Neutrophil (primary cell): Measurements from ENCODE around the gene TMEM141.
"Not testable (repeated sequence)": the region's sequence is repeated elsewhere in the genome, so short reads cannot be mapped to it uniquely, and the experiment has no call there.

Experiments used
- H3K27ac ChIP-seq: fragments of 200-600 bp; sonication (generic); 2 replicates; pipeline ENCODE4 v1.5.1; 2016; ENCODE audit warnings: mild to moderate bottlenecking, moderate library complexity
- H3K27me3 ChIP-seq: fragments of 200-600 bp; sonication (generic); 2 replicates; pipeline ENCODE4 v1.6.0; 2016; ENCODE audit warnings: mild to moderate bottlenecking
- H3K36me3 ChIP-seq: fragments of 200-600 bp; sonication (generic); 2 replicates; pipeline ENCODE4 v1.5.1; 2017
- H3K4me1 ChIP-seq, 2 experiments: fragments of 200-600 bp in 1 of 2; sonication (generic) in 1 of 2; 1 replicate in 1 of 2; 2 replicates in 1 of 2; pipeline versions ENCODE4 v1.5.1 to v1.6.1; 2013 to 2016; ENCODE audit warnings: low read depth in 1 of 2, low read length in 1 of 2, mild to moderate bottlenecking in 1 of 2, moderate library complexity in 1 of 2; ENCODE audit not compliant: control insufficient read depth in 1 of 2, insufficient read depth in 1 of 2
- H3K4me3 ChIP-seq, 2 experiments: fragments of 200-600 bp in 1 of 2; sonication (generic) in 1 of 2; 1 replicate in 1 of 2; 2 replicates in 1 of 2; pipeline ENCODE4 v1.5.1; 2013 to 2016; ENCODE audit warnings: low read depth in 1 of 2, low read length in 1 of 2, mild to moderate bottlenecking in 1 of 2, moderate library complexity in 1 of 2
- H3K9me3 ChIP-seq: fragments of 200-600 bp; sonication (generic); 2 replicates; pipeline ENCODE4 v1.5.1; 2016
- CTCF ChIP-seq: fragments of 200-600 bp; sonication (generic); IDR thresholded peaks from 2 replicates; pipeline ENCODE4 v1.5.1; 2016; ENCODE audit warnings: antibody characterized with exemption

TMEM141 gene

GRCh38 chr9:136795000-136795348 lies 3.8 kb downstream of the TMEM141 start:
- no peak for TF ChIP-seq CTCF
- peak overlapping the region in 1 of 2 experiments; percentile 10 for H3K4me3 ChIP-seq
- peaks cover 51 to 69% of the 10 kb centered on the region in 2 experiments for H3K4me1 ChIP-seq
- H3K36me3 ChIP-seq: no peaks in the 10 kb centered on the region
- peak overlapping the region; percentile 61 for H3K27ac ChIP-seq
- H3K27me3 ChIP-seq: peaks cover 40% of the 10 kb centered on the region
- no peaks in the 10 kb centered on the region for H3K9me3 ChIP-seq

DNA sequence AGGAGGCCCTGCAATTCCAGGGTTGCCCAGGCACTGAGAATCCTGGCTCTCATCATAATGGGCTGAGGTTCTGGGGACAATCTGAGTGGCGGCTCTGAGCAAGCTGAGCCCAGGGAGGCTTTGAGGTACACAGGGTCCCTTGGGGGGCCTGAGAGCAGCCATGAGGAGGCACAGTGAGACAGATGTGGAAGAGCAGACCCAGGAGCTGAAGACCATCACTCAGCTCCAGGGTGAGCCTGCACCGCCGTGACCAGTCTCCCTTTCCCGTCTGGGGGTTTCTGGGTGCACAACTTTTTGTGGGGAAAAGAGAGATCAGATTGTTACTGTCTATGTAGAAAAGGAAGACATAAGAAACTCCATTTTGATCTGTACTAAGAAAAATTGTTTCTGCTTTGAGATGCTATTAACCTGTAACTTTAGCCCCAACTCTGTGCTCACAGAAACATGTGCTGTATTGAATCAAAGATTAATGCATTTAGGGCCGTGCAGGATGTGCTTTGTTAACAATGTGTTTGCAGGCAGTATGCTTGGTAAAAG lies 5.2 kb downstream of the TMEM141 start, which contains the start of gene CCDC183:
Gene CCDC183 (plus strand): TSS at position 101 of the 537 bp plus-strand sequence. CDS start 60 bp downstream, at position 161.
- H3K9me3 ChIP-seq: no peaks in the 10 kb centered on the region
- H3K4me1 ChIP-seq: peaks cover 57 to 73% of the 10 kb centered on the region in 2 experiments
- H3K36me3 ChIP-seq: no peaks in the 10 kb centered on the region
- H3K4me3 ChIP-seq: peak within 1 kb of the TSS in 1 of 2 experiments; percentile 10
- peak within 1 kb of the TSS; percentile 61 for H3K27ac ChIP-seq
- H3K27me3 ChIP-seq: peaks cover 53% of the 10 kb centered on the region
- no peak for TF ChIP-seq CTCF

- Histone ChIP-seq H3K4me1 (peaks cover 55 to 71% of the 10 kb centered on the region in 2 experiments), H3K27me3 (peaks cover 59% of the 10 kb centered on the region)
- H3K27ac ChIP-seq, H3K9me3 ChIP-seq, H3K4me3 ChIP-seq, H3K36me3 ChIP-seq: not testable (repeated sequence)
Measured at GRCh38 chr9:136796775-136797347, 5.7 kb downstream of the TMEM141 start.

- Histone ChIP-seq H3K36me3 (no peaks in the 10 kb centered on the region), H3K27me3 (peaks cover 67% of the 10 kb centered on the region), H3K4me3 (no peak overlapping the region), H3K4me1 (peaks cover 42 to 53% of the 10 kb centered on the region in 2 experiments), H3K27ac (no peak overlapping the region), H3K9me3 (no peaks in the 10 kb centered on the region)
- no peak for TF ChIP-seq CTCF
Measured at GRCh38 chr9:136798708-136799078, 7.5 kb downstream of the TMEM141 start.

GRCh38 chr9:136799079-136799853 lies 8.1 kb downstream of the TMEM141 start:
- Histone ChIP-seq H3K27me3 (peaks cover 67% of the 10 kb centered on the region), H3K4me3 (peak overlapping the region; percentile 52 to 60), H3K9me3 (no peaks in the 10 kb centered on the region), H3K4me1 (peaks cover 41 to 48% of the 10 kb centered on the region in 2 experiments), H3K27ac (no peak overlapping the region), H3K36me3 (no peaks in the 10 kb centered on the region)
- no peak for TF ChIP-seq CTCF
